ENCODE measurements around the gene LIPG. TPM values are rescaled to one million over a fixed set of nuclear protein-coding genes. Genes with fewer than 3 reads are reported as not detected.

The LIPG gene
- total RNA-seq, 2 experiments from 2014 or later: 0.08 to 0.13 TPM

DNA sequence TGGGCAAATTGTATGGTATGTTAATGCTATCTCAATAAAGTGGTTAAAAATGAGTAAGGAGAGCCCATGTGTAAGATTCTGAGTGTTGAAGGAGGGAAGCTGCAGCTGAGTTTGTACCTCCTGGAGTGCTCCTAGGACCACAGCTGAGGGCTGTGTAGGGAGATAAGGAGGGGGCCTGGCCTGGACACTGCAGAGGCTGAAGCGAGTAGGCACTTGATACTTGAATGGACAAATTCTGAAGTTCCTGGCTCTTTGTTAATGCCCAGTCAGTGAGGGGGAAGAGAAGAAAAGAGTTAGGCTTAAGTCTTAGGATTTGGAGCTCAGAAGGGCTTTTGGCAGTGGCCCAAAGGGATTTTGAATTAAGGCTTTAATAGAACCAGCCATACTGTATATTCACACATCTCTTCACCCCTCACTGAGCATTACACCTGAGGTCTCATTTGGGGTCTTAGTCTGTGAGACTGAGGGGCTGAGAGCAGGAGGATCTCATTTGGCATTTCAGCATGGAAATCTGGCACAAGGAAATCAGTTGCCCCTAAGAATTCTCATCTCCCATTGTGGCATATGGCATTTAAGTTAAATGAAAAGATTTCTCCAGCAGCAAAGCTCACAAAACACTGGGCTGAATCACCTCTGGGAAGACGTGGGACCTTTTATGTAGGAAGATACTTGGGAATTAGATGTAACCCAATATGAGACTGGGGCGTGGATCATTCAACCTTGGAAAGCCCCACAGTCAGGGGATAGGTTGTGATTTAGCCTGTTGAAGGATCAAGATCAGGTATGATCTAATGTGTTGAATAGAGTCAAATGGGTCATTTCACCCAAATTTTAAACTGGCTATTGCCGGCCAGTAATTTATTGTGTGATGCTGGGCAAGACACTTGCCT lies 46.8 kb downstream of the LIPG start:
- POLR2A ChIA-PET: no interaction called here
- CTCF ChIA-PET: no interaction called here

DNA sequence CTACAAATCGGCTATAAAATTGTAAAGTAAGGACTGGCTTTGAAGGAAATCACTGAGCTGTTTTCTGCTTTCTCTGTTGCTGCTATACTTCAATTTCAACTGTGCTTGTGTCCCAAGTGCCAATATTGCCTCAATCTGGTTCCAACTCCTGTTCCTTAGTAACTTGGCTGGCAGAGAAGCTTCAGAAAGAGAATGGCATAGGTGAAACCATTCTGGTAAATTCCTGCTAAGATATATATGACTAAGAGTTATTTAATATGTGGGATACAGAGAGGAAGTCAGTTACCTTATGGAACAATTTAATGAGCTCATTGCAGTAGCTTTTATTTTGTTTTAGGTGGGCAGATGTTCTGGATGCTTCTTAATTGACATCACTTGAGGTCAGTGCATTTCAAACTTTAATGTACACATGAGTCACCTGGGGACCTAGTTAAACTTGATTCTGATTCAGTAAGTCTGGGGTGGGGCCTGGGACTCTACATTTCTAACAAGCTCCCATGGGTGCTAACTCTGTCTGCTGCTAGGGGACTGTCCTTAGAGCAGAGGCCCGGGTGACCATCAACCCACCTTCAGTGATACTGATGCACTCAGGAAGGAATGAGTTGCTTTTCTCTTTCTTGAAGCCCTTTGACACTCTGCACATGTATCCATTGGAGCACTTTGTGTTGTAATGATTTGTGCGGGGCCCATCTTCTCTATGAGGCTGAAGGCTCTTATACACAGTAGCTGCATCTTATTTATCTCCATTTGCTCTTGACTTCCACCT lies 47.6 kb downstream of the LIPG start:
- ChIA-PET POLR2A (no interaction called here), CTCF (no interaction called here)

DNA sequence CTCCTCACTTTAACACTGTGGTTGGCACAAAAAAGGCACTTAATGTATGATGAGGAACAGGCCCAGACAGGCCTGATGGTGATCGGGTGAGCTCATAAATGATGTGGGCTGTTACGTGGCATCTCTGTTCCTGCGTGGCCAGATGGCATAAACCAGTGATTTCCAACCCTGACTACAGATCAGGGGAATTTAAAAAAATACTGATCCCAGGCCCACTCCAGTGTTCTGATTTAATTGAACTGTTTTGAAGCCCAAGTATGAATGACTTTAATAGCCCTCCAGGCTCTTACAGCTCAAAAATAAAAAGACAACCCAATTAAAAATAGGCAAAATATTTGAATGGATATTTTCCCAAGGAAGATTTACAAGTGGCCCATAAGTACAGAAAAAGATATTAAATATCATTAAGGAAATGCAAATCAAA lies 48.2 kb downstream of the LIPG start:
- POLR2A ChIA-PET: no interaction called here
- CTCF ChIA-PET: no interaction called here

DNA sequence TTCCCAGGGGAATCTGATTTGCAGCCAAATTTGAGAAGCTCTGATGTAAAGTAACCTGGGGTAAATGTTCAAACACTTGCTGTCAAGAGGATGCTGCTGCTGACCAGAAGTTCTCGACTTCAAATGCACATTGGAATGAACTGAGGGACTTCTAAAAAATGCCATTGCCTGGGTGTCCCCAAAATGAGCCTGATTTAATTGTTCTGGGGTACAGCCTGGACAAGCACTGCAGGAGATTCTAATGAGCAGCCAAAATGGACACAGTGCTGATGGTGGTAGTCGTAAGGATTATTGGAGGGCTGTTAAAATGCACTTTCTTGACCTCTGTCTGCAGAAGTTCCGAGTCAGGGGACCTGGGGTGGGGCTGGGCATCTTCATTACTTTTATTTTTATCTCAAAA lies 49.5 kb downstream of the LIPG start:
- ChIA-PET CTCF (no interaction called here), POLR2A (no interaction called here)

DNA sequence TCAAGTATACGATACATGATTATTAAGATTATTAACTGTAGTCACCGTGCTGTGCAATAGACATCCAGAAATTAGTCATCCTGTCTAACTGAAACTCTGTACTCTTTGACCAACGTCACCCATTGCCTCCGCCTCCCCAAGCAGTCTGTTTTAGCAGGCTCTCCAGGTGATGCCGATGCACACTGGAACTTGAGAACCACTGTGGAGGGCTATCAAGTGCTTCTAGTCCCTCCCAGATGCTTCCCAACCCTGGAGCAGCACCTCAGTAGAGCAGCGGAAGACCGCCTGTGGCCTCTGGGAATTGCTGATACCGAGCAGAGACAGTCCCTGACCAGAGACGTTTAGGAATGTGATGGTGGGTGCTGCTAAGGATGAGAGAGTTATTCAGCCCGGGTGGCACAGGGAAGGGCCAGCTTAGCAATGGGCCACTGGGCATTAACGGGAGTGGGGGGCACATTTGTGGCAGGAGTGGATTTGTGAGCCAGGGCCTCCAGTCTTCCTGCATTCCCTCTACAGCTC lies 50.7 kb downstream of the LIPG start:
- CTCF ChIA-PET: no interaction called here
- POLR2A ChIA-PET: no interaction called here

DNA sequence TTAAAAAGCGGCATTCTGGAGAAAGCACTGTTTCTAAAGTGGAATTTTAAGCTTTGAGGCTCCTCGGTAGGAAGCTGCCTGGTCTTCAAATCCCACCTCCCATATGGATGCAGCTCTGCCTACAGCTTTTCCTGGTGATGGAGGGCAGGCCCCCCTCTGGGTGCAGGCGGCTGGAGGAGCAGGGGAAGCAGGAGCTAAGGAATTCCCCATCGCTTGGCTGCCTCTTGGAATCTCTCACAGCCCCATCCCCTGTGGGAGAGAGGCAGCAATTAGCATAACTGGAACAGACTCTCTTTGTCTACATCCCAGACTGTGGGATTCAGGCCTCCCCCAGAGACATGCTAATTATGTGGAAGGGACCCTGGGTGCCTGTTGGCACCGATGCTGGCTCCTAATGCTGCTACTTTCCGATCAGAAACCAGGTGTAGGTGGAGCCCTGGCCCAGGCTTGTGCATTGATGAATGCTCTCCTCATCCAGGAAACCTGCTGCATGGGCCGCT lies 51.3 kb downstream of the LIPG start:
- ChIA-PET POLR2A (no interaction called here), CTCF (no interaction called here)

DNA sequence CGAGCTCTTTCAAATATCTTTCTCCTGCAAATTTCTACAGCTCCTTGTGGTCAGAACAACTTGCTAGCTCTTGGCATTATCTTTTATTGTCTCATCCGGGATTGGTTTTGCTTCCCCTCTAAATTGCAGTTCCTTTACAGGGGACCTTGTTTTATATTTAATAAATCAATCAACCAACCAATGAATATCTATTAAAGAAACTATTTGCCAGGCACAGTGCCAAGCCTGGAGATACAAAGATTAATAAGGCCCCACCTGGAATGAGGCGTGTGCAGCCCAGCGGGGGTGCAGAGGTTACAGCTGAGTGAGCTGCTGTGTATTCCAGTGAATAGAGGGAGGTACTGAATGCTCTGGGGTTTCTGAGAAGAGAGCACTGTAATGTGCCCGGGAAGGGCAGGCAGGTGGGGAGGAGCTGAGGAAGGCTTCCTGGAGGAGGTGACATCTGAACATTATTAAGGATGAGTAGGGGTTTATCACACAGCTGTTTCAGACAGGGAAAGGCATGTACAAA lies 51.8 kb downstream of the LIPG start:
- CTCF ChIA-PET: interaction anchor here (0.6 kb wide), 1 partner anchor 248 kb away, joined by 3 read pairs; no protein-coding TSS in a partner anchor
- POLR2A ChIA-PET: no interaction called here

DNA sequence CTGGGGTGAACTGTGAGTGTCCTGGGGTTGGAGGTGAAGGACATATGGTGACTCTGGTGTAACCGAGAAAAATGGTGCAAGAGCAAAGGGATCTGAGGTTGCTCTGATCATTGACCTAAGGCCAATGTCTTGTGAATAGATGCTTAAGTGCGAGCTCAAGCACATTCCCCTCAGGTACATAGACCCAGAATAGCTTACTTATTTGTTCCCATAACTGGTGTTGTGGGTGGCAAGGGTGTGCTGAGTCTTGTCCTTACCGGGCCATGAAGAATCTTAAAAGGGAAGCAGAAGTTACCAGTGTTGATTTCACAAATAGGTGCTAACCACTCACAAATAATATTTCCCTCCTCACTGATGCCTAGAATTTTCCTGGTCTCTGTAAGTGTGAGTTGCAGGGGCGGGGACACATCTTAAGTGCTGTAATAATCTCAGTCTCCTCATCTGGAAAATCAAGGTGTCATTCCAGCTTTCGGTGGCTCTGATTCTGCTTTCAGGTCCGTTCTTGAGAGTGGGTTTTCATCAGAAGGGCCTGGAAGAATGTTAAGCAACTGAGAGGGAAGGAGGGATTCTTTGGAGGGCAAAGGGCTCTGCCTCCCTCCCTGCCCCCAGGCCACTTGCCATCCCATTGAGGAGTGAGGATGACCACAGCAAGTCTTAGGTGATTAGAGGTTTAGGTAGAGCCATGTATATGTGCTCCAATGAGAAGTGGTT lies 54.9 kb downstream of the LIPG start:
- ChIA-PET CTCF (no interaction called here), POLR2A (no interaction called here)

DNA sequence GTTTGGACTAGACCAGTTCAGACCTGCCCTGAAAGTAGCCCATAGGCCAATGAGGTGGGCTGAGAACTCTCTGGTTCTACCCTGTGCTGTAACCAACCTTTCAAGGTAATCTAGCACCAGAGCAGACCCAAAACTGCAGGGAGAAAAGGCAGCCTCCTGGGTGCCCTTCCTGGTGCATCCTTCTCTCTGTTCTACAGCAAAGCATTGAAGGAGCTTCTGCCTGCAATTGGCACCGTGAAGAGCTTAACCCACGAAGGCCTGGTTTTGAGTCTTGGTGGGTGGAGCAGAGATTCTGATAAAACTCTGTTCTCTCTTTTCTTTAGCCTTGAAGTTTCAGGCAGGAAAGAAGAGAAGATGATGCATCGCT lies 55.5 kb downstream of the LIPG start:
- CTCF ChIA-PET: no interaction called here
- POLR2A ChIA-PET: no interaction called here

DNA sequence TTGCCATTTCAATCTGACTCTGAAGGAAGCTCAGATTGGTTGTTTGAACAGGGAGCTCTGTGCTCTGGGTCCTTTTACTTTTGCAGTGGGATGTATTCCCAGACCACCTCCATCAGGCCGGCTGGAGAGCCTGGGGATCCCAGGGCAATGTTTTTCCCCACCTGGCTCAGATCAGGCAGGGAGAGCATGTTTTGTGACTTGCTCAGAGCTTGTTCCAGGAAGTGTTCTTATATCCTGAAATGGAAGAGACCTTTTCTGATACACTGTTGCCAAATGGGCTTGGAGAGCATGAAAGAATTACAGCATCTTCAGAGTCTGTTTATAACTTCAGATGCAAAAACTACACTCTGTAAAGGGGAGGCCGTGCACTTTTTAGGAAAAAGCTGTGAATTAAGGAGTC lies 56.0 kb downstream of the LIPG start:
- ChIA-PET POLR2A (no interaction called here), CTCF (no interaction called here)

DNA sequence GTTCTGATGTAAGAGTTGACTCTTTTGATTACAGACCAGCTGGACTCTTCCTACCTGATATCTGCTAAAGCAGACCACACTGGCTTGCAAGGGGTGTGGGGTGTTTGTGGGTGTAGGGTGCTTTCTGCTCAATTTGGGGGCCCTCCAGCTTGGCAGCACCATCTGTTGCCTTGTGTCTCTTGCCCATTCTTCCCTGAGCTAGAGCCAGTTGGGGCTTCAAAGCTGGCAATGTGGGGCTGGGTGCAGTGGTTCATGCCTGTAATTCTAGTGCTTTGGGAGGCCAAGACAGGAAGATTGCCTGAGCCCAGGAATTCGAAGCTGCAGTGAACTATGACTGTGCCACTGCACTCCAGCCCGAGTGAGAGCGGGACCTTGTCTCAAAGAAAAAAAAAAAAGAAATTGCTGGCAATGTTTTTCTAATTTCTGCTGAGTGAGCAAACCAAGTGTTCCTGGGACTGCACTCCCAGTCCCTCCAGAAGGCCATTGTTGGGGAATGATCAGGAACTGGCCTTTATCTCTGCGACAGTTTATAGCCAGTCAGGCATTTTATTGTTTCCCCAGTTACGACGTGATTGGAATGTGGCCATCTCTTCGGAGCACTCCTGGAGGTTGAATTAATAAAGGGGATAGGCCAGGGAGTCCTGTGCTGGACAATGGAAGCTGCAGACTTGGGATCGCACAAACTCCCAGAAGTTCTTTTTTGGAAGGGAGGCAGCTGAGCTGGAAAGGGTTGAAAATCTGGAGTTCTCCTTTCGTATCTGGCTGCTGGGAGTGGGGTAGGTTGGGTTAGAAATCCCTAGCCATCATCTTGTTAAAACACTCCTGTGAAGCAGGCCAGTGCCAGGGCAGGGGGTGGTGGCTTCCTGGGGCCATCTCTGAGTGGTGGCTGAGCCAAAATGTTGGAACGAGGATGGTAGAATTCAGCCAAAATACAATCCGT lies 57.2 kb downstream of the LIPG start:
- ChIA-PET CTCF (no interaction called here), POLR2A (no interaction called here)

DNA sequence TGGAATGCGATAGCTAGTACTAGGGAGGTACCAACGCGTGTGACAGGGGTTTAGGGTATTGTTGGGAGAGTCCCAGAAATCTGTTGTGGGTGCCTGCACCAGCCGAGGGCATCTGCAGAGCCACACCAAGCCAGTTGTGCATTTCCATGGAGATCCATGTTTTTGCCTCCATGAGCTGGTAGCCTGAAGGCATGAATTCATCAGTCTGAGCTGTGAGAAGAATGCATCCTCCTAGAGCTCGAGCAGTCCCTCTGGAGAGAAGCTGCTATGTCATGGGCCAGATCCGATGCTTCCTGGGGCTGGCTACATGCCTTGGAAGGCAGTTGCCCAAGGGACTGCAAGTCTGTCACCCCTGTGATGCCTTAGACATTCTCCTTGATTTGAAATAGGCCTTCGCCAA lies 57.9 kb downstream of the LIPG start:
- ChIA-PET POLR2A (no interaction called here), CTCF (no interaction called here)

DNA sequence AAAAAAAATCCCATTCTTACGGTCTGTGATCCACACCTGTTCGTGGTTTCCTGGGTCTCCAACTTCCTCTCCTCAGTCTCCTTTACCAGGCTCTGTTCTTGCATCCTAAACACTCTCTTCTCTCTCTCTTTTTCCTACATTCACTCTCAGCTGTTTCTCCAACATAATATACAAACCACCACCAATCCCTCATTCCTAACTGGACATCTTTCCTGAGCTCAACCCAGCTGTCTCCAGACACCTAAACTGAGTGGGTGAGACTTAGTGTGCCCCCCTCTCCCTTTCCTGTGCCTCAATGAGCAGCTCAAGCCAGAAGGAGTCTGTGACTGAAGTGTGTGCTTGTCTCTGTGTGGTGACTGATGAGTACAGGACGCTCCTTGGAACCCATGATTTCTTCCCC lies 59.4 kb downstream of the LIPG start:
- POLR2A ChIA-PET: no interaction called here
- CTCF ChIA-PET: no interaction called here

DNA sequence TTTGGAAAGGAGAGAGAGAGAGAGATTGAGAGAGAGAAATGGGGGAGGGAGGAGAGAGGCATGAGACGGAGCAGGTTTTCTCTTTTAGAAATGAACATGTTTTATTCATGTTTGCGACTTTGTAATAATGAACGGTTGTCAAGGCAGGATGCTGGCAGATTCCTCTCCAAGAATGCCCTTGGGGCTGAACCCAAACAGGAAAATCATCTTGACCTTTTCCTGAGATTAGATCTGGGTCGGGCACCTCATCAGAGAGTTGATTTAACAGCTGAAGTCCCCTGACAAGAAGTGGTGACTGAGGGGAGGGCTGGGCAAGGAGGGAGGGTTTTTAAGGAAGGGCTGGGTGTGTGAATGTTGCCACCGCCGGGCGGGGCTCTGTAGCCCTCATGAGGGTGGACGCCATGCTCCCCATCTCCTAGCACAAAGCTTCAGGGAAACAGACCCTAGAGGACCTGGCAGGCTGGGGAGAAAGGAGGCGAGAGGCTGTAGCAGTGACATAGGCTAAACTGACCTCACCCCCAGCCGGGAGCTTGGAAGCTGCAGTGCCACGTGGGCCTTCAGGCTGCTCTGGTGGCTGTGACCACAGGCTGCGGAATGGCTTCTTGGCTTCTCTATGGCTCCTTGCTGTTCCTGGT lies 60.0 kb downstream of the LIPG start:
- CTCF ChIA-PET: no interaction called here
- POLR2A ChIA-PET: no interaction called here

DNA sequence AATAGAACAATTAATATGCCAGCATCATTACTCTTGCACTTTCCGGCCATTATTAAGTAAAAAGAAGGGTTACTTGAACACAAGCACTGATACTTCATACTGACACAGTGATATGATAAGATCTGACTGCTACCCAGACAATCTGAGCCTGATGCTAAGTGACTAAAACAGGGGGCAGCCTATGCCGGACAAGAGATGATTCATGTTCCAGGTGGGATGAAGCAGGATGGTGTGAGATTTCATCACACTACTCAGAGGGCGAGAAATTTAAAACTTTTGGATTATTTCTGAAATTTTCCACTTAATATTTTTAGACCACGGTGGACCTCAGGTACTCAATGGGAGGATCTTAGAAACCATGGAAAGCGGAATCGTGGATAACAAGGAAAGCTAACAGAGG lies 61.7 kb downstream of the LIPG start:
- ChIA-PET CTCF (no interaction called here), POLR2A (no interaction called here)

DNA sequence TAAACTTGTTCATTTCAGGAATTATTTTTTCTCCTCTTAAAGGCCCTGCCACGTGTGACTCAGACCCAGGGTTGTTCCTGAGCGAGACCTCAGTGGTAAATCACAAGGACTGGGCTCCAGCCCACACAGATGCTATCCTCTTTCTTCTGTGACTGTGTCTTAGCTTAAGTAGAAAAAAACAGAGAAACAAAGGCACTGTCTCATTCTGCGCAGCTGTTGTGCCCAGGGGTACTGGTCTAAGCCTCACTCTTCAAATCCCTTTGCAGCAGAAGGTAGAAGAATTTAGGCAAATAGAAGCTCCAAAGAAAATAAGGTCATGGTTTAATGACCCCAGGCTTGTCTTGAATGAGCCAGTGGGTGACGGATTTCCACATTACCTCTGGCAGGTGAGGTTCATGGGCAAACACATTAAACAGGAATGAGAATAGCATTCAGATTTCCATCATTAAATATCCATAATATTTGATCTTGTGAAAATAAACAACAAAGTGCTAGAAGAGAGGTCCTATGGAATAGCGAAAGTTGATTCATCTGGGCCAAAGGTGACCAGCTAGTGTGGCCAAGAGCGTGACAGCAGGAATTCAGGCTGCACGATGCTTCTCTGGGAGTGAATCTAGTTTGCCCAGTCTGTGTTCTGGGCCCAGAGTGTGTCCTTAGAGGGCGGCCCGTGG lies 63.3 kb downstream of the LIPG start:
- ChIA-PET CTCF (interaction anchor here (1.6 kb wide), 1 partner anchor 233 kb away, joined by 5 read pairs; no protein-coding TSS in a partner anchor), POLR2A (no interaction called here)

DNA sequence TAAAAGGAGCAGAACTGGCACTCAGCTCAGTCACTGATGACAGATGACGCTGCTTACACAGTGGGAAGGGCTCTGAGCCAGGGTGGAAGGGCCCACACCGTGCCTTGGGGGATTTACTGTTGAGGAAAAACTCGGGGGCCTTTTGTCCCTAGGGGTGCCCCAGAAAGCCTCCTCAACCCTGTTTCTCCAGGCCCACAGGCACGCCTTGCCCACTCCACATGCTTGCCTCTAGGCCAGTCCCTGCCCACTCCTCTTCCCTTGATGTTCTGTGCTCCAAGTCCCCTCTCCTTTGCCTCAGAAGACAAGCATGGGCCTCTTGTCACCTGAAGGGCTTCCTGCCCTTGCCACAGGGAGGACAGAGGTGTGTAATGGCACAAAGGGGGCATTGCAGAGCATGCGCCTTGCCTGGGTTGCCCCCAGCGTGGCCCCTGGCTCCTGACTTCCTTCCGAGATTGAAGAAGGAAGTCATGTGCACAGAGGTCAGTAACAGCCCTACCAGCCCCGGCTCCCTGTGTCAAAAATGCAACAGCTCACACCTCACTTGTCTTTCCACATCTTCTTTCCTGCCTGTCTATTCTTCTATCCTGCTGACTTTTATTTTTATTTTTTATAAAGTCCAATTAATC lies 65.1 kb downstream of the LIPG start:
- CTCF ChIA-PET: no interaction called here
- POLR2A ChIA-PET: no interaction called here

DNA sequence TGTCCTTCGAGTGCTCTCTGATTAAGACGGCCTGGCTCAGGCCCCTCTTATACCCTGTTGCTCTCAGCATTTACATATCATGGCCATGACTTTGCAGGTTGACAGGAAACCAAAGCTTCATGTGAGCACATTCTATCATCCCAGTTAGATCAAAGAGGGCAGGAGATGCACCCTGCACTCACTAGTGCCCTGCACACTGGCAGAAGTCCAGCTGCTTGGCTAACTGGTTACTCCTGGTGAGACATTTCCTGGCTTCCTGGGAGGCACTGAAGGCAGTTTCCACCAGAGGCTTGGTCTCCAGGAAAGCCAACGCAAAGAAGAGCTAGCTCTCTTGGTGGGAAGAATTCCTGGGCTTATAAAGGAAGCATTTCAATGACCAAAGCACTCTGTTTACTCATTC lies 66.3 kb downstream of the LIPG start:
- ChIA-PET CTCF (no interaction called here), POLR2A (no interaction called here)
